8988T (cell line): ENCODE results near the gene SPATA3.
"Not testable (repeated sequence)": the region's sequence is repeated elsewhere in the genome, so short reads cannot be mapped to it uniquely, and the experiment has no call there.

Experiments
- DNase-seq: peaks from one replicate; pipeline ENCODE4 v3.0.0; 2011

SPATA3 gene

DNA sequence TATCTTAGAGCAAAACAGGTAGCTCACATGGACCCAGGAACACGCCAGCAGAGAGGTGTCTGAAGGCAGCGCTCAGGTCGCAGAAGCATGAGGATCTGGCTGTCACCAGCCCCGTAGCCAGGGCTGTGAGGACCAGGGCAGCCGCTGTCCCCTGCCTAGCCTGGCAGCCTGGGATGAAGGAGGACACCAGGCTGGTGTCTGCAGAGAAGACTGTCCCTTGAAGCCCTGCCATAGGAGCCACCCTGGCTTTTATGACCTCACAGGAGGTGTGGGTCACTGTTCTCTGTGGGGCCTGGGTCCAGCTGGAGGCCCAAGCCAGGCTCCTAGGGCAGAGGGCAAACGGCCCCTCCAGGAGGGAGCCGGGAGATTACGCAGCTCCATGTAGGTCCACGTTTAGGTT is at the start of gene SPATA3:
TSS of gene SPATA3 (plus strand) at position 301 of the 400 bp plus-strand sequence. CDS start 113 bp downstream, outside the sequence.
- DNase-seq = no peak

DNA sequence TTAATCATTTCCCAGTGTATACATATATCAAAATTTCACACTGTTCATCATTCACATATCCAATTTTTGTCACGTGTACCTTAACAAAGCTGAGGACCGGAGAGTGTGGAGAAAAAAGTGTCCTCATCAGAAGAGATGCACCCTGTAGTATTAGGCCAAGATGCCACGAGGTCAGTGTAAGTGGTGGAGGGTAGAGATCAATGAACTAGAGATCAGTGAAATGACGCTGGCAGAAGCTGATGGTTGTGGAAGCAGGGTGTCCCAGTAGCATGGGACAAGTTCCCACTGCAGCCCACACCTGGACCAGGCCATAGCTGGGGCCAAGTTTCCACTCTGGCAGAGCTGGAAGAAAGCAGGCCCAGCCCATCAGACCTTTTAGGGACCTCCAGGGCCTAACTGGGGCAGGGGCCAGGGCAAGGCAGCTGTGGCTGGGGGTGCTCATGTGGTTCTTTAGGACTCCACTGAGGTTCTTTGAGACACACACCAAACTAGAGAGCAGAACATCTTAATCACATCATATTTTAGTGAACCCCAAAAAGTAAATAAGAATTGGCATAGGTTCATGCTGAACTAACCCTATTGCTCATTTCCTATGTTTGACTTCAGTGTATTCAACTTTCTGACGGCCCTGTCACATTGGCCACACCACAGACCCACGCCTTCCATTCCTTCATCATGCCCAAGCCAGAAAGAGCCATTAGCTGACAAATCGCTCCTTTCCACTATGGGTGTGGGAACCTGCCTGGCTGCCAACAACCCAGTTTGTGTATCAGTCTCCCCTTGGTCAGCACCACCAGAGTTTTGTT is 49.3 kb upstream of the SPATA3 start:
- DNase-seq = no peak

DNA sequence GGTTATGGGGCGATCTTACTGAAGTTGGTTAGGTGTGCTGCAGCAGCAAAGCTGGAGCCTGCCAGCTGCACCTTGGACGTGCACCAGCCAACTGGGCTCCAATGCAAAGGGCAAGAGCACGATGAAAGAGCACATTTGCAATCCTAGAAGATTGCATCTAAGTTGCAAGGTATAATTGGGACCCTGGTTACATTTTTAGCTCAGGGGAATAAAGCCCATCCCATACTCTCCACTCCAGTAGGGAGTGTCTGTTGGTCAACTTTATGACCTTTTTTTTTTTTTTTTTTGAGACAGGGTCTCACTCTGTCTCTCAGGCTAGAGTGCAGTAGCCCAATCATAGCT is 48.7 kb upstream of the SPATA3 start:
- no peak for DNase-seq

DNA sequence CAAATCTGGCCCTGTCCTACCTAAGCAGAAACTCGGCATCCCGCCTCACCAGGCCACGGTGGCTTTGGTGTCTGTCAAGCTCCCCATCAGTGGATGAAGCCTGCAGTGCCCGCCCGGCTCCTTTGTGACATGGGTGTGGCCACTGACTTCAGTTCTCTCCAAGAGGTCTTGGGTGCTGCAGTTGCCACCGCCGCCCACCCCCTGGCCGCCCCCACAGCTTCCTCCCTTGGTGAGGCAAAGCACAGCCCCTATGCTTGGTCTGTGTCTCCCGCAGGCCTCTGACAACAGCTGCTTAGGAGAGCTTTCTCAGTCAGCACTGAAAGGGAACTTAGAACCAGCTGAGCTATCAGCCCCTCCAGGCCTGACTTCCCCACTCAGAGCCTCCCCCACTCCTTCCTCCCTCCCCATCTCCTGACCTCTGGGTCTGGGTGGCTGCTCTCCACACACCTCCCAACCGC is 48.0 kb upstream of the SPATA3 start:
- DNase-seq = no peak

DNA sequence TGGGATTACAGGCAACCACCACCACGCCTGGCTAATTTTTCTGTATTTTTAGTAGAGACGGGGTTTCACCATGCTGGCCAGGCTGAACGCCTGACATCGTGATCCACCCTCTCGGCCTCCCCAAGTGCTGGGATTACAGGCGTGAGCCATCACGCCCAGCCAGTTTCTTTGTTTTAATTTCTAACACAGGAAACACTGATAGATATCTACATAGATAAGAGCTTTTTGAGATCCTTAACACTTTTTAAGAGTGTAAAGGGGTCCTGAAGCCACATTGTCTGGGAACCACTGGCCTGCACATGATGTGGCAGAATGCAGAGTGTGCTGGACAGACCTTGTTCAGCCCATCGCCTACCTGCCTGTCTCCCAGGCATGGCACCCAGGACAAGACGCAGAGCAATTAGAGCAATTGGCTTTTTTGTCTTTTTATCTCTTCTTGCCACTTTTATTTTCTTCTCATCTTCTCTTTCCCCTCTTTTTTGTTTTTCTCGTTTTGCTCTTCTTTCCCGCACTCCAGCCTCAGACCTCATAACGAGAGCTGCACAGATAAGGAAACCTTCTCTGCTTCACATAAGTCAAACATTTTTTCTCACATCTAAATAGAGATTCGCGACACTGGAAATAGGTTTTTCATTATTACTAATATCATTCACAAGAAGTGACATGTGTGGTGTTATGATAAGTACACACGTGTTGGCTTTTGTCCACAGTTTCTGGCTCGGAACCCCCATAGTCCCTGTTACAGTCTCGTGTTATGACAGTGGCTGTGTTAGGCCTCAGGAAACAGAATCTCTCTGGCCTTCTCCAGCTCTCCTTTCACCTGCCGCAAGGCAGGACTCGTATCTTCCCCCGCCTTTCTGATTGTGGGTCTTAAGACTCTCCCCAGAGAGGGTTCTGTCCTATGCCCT is 45.7 kb upstream of the SPATA3 start:
- DNase-seq = no peak

DNA sequence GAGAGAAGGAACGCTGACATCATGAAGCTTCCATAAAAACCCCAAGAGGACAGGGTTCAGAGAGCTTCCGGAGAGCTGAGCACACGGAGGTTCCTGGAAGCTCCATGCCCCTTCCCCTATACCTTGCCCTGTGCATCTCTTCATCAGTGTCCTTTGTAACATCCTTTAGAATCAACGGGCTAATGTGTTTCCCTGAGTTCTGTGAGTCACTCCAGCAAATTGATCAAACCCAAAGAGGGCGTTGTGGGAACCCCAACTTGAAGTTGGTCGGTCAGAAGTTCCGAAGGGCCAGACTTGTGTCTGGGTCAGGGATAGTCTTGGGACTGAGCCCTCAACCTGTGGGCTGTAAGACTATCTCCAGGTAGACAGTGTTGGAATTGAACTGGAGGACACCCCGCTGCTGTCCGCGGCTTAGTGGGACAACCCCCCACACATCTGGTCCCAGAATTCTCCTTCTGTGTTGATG is 45.0 kb upstream of the SPATA3 start:
- DNase-seq = no peak

DNA sequence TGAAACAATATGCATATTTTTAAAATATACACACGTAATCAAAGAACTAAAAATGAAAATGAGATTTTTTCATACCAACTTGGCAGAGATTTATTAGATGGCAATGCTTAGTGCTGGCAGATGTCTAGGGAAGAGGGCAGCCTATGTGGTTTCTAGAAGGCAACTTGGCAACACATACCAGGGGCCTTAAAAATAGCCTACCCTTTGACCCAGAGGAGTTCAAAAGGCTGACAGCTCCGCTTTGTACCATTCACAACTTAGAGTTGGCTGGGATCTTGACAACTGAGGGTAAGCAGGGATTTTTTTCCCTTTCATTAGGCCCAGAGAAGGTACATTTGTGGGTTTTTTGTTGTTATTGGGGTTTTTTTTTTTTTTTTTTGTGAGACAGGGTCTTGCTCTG is 44.5 kb upstream of the SPATA3 start:
- DNase-seq = no peak

DNA sequence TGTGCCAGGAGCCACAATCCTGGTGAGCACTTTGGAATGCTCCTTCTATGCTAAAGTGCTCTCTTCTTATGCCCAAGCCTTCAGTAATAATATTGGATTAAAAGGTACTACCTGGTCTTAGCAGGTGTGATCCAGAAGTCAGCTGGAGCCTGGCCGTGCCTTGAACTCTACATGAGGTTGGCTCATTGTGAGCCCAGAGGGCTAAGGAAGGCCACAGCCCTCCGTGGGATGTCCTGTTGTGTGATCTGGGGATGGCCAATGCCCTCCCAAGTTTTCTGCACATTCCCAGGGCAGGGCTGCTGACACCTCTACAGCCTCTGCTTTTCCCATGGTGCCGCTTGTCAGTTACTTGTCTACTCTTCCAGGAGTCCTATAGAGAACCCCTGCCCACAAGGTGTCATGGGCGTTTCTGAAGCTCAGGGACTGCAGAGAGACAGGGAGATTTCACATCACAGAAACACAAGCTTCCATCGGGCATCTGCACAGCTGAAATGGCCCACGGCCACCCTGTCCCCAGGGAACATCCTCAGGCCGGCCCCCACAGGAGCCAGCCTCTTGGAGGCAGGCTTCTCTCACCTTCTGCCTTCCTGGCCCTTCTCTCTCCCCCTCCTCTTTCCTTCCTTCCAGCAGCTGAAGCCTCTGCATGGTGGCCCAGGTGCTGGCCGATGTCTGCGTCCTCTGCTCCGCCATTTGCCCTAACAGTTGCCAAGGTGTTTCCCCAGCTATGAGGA is 43.5 kb upstream of the SPATA3 start:
- DNase-seq = no peak

DNA sequence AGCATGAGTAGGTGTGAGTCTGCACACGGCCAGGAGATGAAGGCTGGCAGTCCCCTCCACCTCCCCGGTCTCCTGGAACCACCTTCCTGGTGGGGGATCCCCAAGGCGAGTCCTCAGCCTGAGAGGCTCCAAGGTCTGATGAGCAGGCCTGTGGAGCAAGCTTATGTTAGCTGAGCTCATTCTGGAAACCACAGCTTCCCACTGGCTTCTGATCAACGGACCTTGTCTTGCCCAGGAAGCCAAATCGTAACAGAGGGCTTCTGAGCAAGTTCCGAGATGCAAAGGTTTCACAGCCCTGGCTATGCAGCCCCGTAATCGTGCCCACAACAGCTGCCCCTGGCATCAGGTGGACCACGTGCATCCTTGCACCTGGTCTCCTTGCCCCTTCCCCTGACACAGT is 42.1 kb upstream of the SPATA3 start:
- no peak for DNase-seq

DNA sequence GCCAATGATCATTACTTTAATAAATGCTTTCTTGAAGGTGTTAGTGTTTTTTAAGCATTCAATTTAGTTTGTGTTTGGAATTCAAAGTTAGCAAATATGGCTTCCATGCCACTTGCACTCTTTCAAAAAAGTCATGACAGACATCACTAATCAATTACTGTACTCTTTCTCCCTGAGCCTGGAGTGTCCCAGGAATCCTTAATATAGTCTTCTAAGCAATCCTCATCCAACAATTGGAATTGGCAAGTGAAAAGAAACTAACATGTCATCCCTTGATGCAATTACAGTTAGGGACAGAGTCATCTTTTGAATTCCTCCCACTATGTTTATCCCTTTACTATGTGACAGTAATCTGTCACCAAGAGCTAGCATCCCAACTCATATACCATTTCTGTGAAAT is 41.2 kb upstream of the SPATA3 start:
- no peak for DNase-seq

DNA sequence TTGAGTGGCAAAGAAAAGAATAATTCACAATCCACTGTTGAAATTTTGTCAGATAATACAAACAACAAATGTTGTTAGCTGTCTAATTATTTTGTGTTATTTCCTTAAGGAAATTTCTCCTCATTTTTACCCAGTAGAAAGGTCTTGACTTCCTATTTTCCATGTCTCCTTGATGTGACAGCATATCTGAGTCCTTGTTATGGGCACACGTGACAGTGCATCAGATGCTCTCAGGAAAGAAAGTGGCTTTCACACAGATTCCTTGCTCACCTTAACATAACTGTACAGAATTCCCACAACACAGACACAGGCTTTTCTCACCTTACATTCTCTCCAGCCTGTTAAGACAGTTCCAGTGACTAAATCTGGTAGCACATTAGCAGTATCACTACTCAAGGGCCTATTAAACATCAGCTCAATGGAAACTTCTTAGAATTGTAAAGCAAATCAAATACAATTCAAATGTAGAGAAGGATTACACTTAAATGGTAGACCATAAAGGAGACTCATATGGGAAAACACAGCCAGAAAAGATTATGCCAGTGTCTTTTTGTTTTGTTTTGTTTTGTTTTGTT is 40.7 kb upstream of the SPATA3 start:
- no peak for DNase-seq

DNA sequence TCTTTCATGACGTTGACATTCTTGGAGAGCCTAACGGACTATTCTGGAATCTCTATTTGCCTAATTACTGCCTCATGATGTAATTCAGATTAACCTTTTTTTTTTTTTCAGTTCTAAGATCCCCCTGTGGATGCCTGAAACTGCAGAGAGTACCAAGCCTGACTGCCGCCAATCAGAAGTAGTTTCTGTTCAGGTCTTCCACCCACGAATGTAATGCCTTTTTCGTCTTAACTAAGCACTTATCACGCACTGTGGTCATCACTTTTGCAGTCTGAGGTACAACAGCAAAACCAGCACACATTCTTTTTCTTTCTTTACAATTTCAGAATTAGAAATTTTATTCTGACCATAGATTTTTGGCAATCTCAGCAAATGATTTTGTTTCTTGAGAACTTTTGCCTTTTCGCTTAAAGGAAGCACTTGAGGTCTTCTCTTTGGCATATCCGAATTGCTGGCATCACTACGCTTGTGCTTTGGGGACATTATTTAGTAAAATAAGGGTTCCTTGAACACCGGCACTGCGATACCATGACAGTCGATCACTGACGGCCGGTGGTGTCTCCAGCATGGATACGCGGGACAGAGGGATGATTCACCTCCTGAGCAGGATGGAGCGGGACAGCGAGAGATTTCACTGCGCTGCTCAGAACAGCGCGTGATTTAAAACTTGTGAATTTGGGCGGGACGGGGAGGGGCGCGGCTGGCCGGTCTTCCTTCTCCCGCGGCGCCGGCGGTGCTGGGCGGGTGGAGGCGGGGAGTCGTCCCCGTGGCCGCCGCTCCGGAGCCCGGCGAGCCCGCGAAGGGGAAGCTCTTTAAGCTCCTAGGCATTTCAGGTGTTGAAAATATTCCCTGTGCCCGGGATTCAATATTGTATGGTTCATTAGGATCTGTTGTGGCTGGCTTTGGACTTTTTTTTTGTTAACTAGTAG is 38.8 kb upstream of the SPATA3 start:
- peak; percentile 58 for DNase-seq

DNA sequence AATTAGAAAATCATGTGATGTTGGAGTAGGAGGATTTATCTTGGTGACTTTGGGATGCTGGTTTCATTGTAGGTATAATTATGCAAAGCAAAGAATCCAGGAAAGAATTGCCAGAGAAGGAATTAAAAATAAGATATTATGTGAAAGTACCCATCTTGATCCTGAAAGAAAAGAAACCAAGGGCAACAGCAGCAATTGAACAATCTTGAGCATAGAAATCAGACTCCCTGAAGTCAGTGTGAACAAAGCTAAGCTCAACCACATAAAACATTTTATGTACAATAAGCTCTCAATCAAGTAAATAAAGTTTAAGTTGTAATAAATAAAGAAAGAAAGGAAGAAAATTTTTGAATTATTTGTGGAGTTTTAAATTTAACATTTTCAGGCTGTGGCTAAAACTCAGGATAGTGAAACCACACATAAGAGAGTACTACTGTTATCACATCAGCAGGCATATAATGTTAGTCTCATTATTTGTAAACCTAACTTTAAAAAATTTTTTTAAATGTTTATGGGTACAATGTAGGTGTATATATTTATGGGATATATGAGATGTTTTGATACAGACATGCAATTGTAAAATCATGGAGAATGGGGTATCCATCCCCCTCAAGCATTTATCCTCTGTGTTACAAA is 38.0 kb upstream of the SPATA3 start:
- DNase-seq = no peak

DNA sequence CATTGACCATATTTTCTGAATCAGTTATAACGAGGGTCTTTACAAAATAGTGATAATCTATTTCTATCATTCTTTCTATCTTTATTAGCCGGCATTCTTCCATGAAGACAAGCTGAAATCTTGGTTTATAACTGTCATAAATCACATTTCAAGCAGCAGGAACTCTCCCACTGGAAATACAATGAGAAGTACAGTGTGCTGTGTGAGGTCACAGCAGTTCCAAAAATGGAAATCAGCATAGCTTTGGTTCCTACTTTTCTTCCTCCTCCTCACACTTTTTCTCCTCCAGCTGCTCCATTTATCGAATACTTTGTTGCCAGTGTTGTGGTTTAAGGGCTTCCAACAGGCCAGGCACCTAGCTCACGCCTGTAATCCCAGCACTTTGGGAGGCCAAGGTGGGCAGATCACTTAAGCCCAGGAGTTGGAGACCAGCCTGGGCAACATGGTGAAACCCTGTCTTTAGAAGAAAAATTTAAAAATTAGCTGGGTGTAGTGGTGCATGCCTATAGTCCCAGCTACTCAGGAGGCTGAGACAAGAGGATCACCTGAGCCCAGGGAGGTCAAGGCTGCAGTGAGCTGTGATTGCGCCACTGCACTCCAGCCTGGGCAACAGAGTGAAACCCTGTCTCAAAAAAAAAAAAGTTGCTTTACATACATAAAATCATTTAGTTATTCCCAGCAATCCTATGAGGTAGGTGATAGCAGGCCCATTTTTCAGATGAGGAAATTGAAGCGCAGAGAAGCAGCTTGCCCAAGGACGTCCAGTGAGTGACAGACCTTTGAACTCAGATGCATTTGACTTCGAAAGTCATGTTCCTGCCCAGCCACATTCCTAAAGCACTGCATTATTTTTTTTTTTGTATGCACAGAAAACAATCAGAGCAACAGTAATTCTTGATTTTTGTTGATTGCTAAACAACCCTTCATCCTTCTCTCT is 36.8 kb upstream of the SPATA3 start:
- no peak for DNase-seq

DNA sequence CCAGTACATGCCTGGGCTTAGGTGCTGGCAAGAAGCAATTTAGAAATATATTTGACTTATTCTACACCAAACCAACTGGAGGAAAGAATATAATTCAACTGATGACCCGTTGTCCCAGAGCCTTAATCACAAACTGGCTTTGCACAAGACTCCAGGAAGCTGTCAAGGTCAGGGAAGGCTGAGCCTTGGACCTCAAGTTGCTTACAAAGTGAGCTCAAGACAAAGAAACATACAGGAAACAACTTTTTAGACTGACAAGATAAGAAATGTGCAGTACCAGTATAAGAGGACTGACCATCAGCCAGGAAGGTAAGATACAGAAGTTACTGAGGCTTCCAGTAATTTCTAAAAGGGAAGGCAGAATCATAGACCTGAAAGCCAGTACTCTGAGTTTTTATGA is 35.9 kb upstream of the SPATA3 start:
- DNase-seq = no peak

DNA sequence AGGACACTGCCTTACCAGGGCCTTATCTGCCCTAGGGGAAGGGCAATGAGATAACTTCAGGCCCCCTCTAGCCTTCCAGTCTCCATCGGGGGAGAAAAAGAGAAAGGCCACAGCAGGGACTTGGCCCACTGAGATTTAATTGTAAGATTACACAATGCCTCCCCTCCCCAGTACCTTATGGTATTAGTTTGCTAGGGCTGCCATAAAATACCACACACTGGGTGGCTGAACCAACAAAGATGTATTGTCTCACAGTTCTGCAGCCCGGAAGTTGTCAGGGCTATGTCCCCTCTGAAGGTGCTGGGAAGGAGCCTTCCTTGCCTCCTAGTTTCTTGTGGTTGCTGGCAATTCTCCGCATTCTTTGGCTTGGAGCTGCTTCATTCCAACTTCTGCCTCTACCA is 34.8 kb upstream of the SPATA3 start:
- DNase-seq = no peak

DNA sequence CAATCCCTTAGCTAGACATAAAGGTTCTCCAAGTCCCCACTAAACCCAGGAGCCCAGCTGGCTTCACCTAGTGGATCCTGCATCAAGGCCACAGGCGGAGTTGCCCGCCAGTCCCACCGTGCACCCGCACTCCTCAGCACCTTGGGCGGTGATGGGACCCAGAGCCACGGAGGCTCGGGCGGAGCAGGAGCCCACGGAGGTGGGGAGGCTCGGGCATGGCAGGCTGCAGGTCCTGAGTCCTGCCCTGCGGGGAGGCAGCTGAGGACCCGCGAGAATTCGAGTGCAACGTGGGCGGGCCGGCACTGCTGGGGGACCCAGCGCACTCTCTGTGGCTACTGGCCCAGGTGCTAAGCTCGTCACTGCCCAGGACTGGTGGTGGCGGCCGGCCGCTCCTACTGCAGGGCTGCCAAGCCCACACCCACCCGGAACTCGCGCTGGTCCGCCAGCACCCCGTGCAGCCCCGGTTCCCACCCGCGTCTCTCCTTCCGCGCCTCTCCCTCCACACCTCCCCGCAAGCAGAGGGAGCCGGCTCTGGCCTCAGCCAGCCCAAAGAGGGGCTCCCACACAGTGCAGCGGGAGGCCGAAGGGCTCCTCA is 31.7 kb upstream of the SPATA3 start:
- DNase-seq = no peak

DNA sequence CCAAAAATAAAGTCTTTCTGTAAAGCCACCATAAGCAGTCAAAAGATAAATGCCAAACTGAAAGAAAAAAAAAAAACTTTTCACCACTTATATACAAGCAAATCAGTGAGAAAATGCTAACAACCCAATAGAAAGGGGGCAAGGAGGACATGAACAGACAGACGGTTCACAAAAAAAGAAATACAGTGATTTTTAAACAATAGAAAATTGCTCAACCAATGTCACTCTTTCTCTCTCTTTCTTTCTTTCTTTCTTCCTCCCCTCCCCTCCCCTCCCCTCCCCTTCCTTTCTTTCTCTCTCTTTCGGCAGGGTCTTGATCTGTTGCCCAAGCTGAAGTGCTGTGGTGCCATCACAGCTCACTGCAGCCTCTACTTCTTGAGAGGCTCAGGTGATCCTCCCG is 28.8 kb upstream of the SPATA3 start:
- DNase-seq = no peak

DNA sequence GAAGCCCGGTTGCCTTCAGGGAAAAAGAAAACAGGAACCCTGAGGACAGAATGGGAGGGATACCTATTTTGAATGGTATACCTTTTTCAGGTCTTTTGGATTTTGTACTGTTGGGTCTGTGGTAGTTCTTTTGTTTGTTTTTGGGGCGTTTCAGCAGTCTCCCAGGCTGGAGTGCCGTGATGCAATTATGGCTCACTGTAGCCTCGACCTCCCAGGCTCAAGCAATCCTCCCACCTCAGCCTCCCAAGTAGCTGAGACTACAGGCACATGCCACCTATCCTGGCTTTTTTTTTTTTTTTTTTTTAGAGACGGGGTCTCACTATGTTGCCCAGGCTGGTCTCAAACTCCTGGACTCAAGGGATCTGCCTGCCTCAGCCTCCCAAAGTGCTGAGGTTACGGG is 27.6 kb upstream of the SPATA3 start:
- not testable (repeated sequence) for DNase-seq
